H1 (cell line): ENCODE measurements around the gene CDH11. TPM values are rescaled to one million over a fixed set of nuclear protein-coding genes. Genes with fewer than 3 reads are reported as not detected.

Experiments used
- CTCF ChIA-PET: fragments of 300-600 bp; sonication (Branson Sonifier 250); formaldehyde crosslinking; loops from one replicate; lab custom pipeline; 2021; ENCODE audit not compliant: partially characterized antibody; lab: Charles Lee
- POLR2A ChIA-PET: fragments of 300-600 bp; sonication (Branson Sonifier 250); formaldehyde crosslinking; loops from one replicate; lab custom pipeline; 2021; ENCODE audit warnings: inconsistent platforms; ENCODE audit not compliant: partially characterized antibody; lab: Charles Lee
- DNase-seq, 2 experiments: peaks; one replicate each; pipeline versions ENCODE4 v3.0.0 to v3.0.0-alpha.2; 2010 to 2022; ENCODE audit warnings: low spot score in 2 of 2, low read depth in 1 of 2, mixed read lengths in 1 of 2
- FAIRE-seq: peaks from 2 replicates; lab custom pipeline; 2011; peaks lifted over from hg19 to GRCh38; lab: Jason Lieb, UNC
- H2AFZ ChIP-seq: 2 replicates; pipeline ENCODE4 v1.8.1; 2012; ENCODE audit warnings: low read length, inconsistent platforms
- H2AK5ac ChIP-seq: 2 replicates; pipeline ENCODE4 v1.6.1; 2013; ENCODE audit warnings: low read depth, low read length
- H2BK120ac ChIP-seq: replicated peaks from 2 replicates; pipeline ENCODE3; 2013; ENCODE audit warnings: low read depth, low read length, inconsistent platforms
- H2BK12ac ChIP-seq: 2 replicates; pipeline ENCODE4 v1.6.1; 2013; ENCODE audit warnings: low read depth, low read length
- H2BK15ac ChIP-seq: 2 replicates; pipeline ENCODE4 v1.6.1; 2013; ENCODE audit warnings: low read length
- H2BK20ac ChIP-seq: 2 replicates; pipeline ENCODE4 v1.6.1; 2013; ENCODE audit warnings: low read length
- H2BK5ac ChIP-seq: 2 replicates; pipeline ENCODE4 v1.6.1; 2013; ENCODE audit warnings: low read depth, low read length
- H3K14ac ChIP-seq: 2 replicates; pipeline ENCODE4 v1.6.1; 2013; ENCODE audit warnings: inconsistent platforms; ENCODE audit not compliant: insufficient read length
- H3K18ac ChIP-seq: 2 replicates; pipeline ENCODE4 v1.6.1; 2013; ENCODE audit warnings: low read length; ENCODE audit errors: extremely low read depth
- H3K23ac ChIP-seq: 2 replicates; pipeline ENCODE4 v1.6.1; 2013; ENCODE audit warnings: inconsistent platforms; ENCODE audit not compliant: insufficient read length
- H3K23me2 ChIP-seq: 2 replicates; pipeline ENCODE4 v1.6.1; 2013; ENCODE audit warnings: low read depth, low read length
- H3K27ac ChIP-seq: 2 replicates; pipeline ENCODE4 v1.6.1; 2011; ENCODE audit warnings: low read depth, low read length, inconsistent platforms
- H3K27me3 ChIP-seq, 4 experiments: replicated peaks in 1 of 4; 1 replicate in 1 of 4; 2 replicates in 3 of 4; pipeline versions ENCODE4 v1.6.1 to v1.8.1; 2011 to 2013; ENCODE audit warnings: low read length in 3 of 4, mild to moderate bottlenecking in 3 of 4, inconsistent platforms in 2 of 4, mixed read lengths in 2 of 4, moderate library complexity in 1 of 4; ENCODE audit not compliant: control insufficient read depth in 3 of 4, insufficient read depth in 3 of 4; ENCODE audit errors: extremely low read depth in 1 of 4
- H3K36me3 ChIP-seq, 4 experiments: 2 replicates each; pipeline versions ENCODE4 v1.6.1 to v1.8.1; 2011 to 2013; ENCODE audit warnings: mild to moderate bottlenecking in 4 of 4, low read length in 3 of 4, moderate library complexity in 2 of 4, control low read depth in 1 of 4, inconsistent platforms in 1 of 4; ENCODE audit not compliant: insufficient read depth in 4 of 4, control insufficient read depth in 2 of 4
- H3K4ac ChIP-seq: replicated peaks from 2 replicates; pipeline ENCODE3; 2013; ENCODE audit warnings: low read length, low read depth, mixed read lengths, inconsistent platforms; ENCODE audit not compliant: insufficient read length
- H3K4me1 ChIP-seq, 4 experiments: replicated peaks in 1 of 4; 1 replicate in 1 of 4; 2 replicates in 3 of 4; pipeline versions ENCODE4 v1.6.1 to v1.8.1; 2011 to 2013; ENCODE audit warnings: low read length in 3 of 4, inconsistent platforms in 2 of 4, mixed read lengths in 1 of 4; ENCODE audit not compliant: insufficient read depth in 4 of 4, control insufficient read depth in 3 of 4
- H3K4me2 ChIP-seq, 2 experiments: 2 replicates each; pipeline versions ENCODE4 v1.6.1 to v1.8.1; 2011 to 2013; ENCODE audit warnings: low read depth in 2 of 2, low read length in 2 of 2, control low read depth in 1 of 2, inconsistent platforms in 1 of 2, mild to moderate bottlenecking in 1 of 2; ENCODE audit not compliant: insufficient read depth in 1 of 2
- H3K4me3 ChIP-seq, 4 experiments: fragments of 200-600, 300-600 bp in 1 of 4; sonication (generic), shearing (Covaris generic), sonication (Bioruptor Twin) in 1 of 4; 2 replicates each; pipeline versions ENCODE4 v1.5.1 to v1.8.1; 2011 to 2016; ENCODE audit warnings: low read length in 4 of 4, low read depth in 3 of 4, control low read depth in 2 of 4, inconsistent platforms in 2 of 4, mild to moderate bottlenecking in 2 of 4, mixed read lengths in 1 of 4, moderate library complexity in 1 of 4; ENCODE audit not compliant: insufficient read depth in 2 of 4; ENCODE audit errors: extremely low read depth in 1 of 4
- H3K56ac ChIP-seq: replicated peaks from 2 replicates; pipeline ENCODE3; 2013; ENCODE audit warnings: low read depth, mild to moderate bottlenecking, mixed read lengths, low read length, inconsistent platforms; ENCODE audit not compliant: insufficient read length
- H3K79me1 ChIP-seq: 2 replicates; pipeline ENCODE4 v1.6.1; 2013; ENCODE audit warnings: low read depth, low read length, control low read depth
- H3K79me2 ChIP-seq, 2 experiments: 2 replicates each; pipeline versions ENCODE4 v1.6.1 to v1.8.1; 2012 to 2013; ENCODE audit warnings: low read length in 2 of 2, mild to moderate bottlenecking in 2 of 2, inconsistent platforms in 1 of 2; ENCODE audit not compliant: insufficient read depth in 2 of 2, control insufficient read depth in 1 of 2
- H3K9ac ChIP-seq, 4 experiments: replicated peaks in 1 of 4; 1 replicate in 1 of 4; 2 replicates in 3 of 4; pipeline versions ENCODE4 v1.6.1 to v1.8.1; 2011 to 2013; ENCODE audit warnings: low read depth in 3 of 4, low read length in 3 of 4, control low read depth in 2 of 4, mild to moderate bottlenecking in 2 of 4, moderate library complexity in 2 of 4, inconsistent platforms in 1 of 4; ENCODE audit errors: extremely low read depth in 1 of 4
- H3K9me3 ChIP-seq, 2 experiments: 2 replicates each; pipeline versions ENCODE4 v1.6.1 to v1.8.1; 2012 to 2013; ENCODE audit warnings: mild to moderate bottlenecking in 2 of 2, moderate library complexity in 2 of 2, control low read depth in 1 of 2, inconsistent platforms in 1 of 2, low read depth in 1 of 2, low read length in 1 of 2, mixed read lengths in 1 of 2; ENCODE audit not compliant: insufficient read depth in 2 of 2
- H4K20me1 ChIP-seq, 2 experiments: replicated peaks in 1 of 2; 2 replicates each; pipeline versions ENCODE3 to v1.8.1; 2011 to 2013; ENCODE audit warnings: inconsistent platforms in 2 of 2, low read length in 2 of 2, mild to moderate bottlenecking in 1 of 2; ENCODE audit not compliant: insufficient read depth in 2 of 2, control insufficient read depth in 1 of 2
- H4K5ac ChIP-seq: 2 replicates; pipeline ENCODE4 v1.6.1; 2013; ENCODE audit warnings: low read length, low read depth, mixed read lengths, inconsistent platforms; ENCODE audit not compliant: insufficient read length
- H4K8ac ChIP-seq: 2 replicates; pipeline ENCODE4 v1.8.0; 2013; ENCODE audit warnings: mild to moderate bottlenecking, moderate library complexity, low read length, inconsistent platforms; ENCODE audit not compliant: insufficient read depth; ENCODE audit errors: extremely low read depth
- H4K91ac ChIP-seq: replicated peaks from 2 replicates; pipeline ENCODE3; 2013; ENCODE audit warnings: low read length, mixed read lengths, inconsistent platforms; ENCODE audit not compliant: insufficient read length
- TEAD4 ChIP-seq: IDR thresholded peaks from 2 replicates; pipeline ENCODE4 v1.6.1; 2012; ENCODE audit warnings: low read depth, low read length, inconsistent platforms, mixed read lengths
- WGBS, 2 experiments: shearing (Covaris generic) in 1 of 2; methylation state at CpG; one replicate each; pipeline versions ENCODE4 v1.1.6 to v1.1.7; 2013 to 2015; ENCODE audit warnings: low lambda C conversion rate in 2 of 2, mixed read lengths in 2 of 2, inconsistent platforms in 1 of 2, low coverage in 1 of 2, missing lambda C conversion rate in 1 of 2; ENCODE audit not compliant: insufficient replicate concordance in 2 of 2, insufficient coverage in 1 of 2, insufficient read length in 1 of 2; ENCODE audit errors: extremely low coverage in 1 of 2, missing lambda C conversion rate in 1 of 2; 5-methylcytosine and 5-hydroxymethylcytosine counted together
- polyA plus RNA-seq, 7 experiments: library from polyadenylated mRNA; depleted of rRNA in 3 of 7; stranded (reverse) in 5 of 7; unstranded in 2 of 7; fragments of >200 nt in 5 of 7; fragments of 200-250 nt in 2 of 7; gene quantifications; 1 replicate in 5 of 7; 2 replicates in 1 of 7; 4 replicates in 1 of 7; pipeline versions ENCODE4 v1.2.1 to v1.2.3, GENCODE V29; 2011 to 2013; ENCODE audit warnings: missing spikeins in 2 of 7, mixed read lengths in 2 of 7
- total RNA-seq: library from RNA; stranded (reverse); fragmentation: NEBNext Ultra II Directional; extraction: Animal tissue kit (Norgen Biotek cat#: 25700); gene quantifications from 2 replicates; pipeline ENCODE4 v1.2.1, GENCODE V29; 2021

The CDH11 gene
- total and polyA plus RNA-seq, 2 of the 8 experiments (the other 6 are each of a cell fraction or from before 2014, with no cell fraction given): 3.3 to 8.4 TPM

GRCh38 chr16:64900019-64900418, 221.8 kb downstream of the CDH11 start:
- ChIA-PET CTCF (interaction anchor here (1.4 kb wide), 1 partner anchor 21 kb away, joined by 3 read pairs; no protein-coding TSS in a partner anchor), POLR2A (no interaction called here)
- no peak overlapping the region for H2BK15ac ChIP-seq
- no peak for DNase-seq
- H3K4me3 ChIP-seq: no peak overlapping the region
- no peak overlapping the region for H4K5ac ChIP-seq
- H3K18ac ChIP-seq: no peak overlapping the region
- no peak overlapping the region for H4K8ac ChIP-seq
- H2AFZ ChIP-seq: no peak overlapping the region
- no peaks in the 10 kb centered on the region for H3K36me3 ChIP-seq
- no peak overlapping the region for H3K4ac ChIP-seq
- WGBS, 2 experiments: 47% methylated on average over 2 of the region's 2 CpGs; no CpG with 5 or more reads in 1 of the 2 experiments
- H2AK5ac ChIP-seq: no peak overlapping the region
- no peaks in the 10 kb centered on the region for H3K9me3 ChIP-seq
- no peaks in the 10 kb centered on the region for H3K79me2 ChIP-seq
- no peak overlapping the region for H3K27ac ChIP-seq
- no peak for FAIRE-seq
- no peak overlapping the region for H2BK120ac ChIP-seq
- H2BK5ac ChIP-seq: no peak overlapping the region
- no peak overlapping the region for H3K23ac ChIP-seq
- no peak overlapping the region for H2BK12ac ChIP-seq
- H2BK20ac ChIP-seq: no peak overlapping the region
- H3K4me2 ChIP-seq: no peak overlapping the region
- no peaks in the 10 kb centered on the region for H3K4me1 ChIP-seq
- no peak overlapping the region for H3K56ac ChIP-seq
- H4K20me1 ChIP-seq: no peaks in the 10 kb centered on the region
- H3K23me2 ChIP-seq: no peaks in the 10 kb centered on the region
- no peak overlapping the region for H3K14ac ChIP-seq
- H4K91ac ChIP-seq: no peak overlapping the region
- no peaks in the 10 kb centered on the region for H3K27me3 ChIP-seq
- H3K79me1 ChIP-seq: no peaks in the 10 kb centered on the region
- H3K9ac ChIP-seq: no peak overlapping the region
- no peak for TF ChIP-seq TEAD4
